HUES6 (cell line): ENCODE data around the gene MTA1.

ENCODE experiments used
- H3K27ac ChIP-seq: 2 replicates; pipeline ENCODE4 v1.7.0; 2013; ENCODE audit warnings: low read depth, mild to moderate bottlenecking, low read length, inconsistent platforms
- H3K27me3 ChIP-seq: 2 replicates; pipeline ENCODE4 v1.6.1; 2013; ENCODE audit warnings: low read length; ENCODE audit not compliant: control insufficient read depth, insufficient read depth
- H3K36me3 ChIP-seq: 2 replicates; pipeline ENCODE4 v1.6.1; 2013; ENCODE audit warnings: low read length; ENCODE audit not compliant: control insufficient read depth, insufficient read depth
- H3K4me1 ChIP-seq: 2 replicates; pipeline ENCODE4 v1.6.1; 2013; ENCODE audit warnings: low read length; ENCODE audit not compliant: control insufficient read depth, insufficient read depth
- H3K4me3 ChIP-seq: 2 replicates; pipeline ENCODE4 v1.5.1; 2013; ENCODE audit warnings: low read depth, low read length
- H3K9ac ChIP-seq: one replicate; pipeline ENCODE4 v1.6.1; 2013; ENCODE audit warnings: mild to moderate bottlenecking, low read length
- H3K9me3 ChIP-seq: 2 replicates; pipeline ENCODE4 v1.6.1; 2013; ENCODE audit warnings: low read depth, low read length; ENCODE audit not compliant: control insufficient read depth, insufficient read depth

The MTA1 gene

GRCh38 chr14:105469456-105470349 is 50.1 kb downstream of the MTA1 start:
- H3K9me3 ChIP-seq, result no peaks in the 10 kb centered on the region
- H3K36me3 ChIP-seq, result peaks cover 48% of the 10 kb centered on the region
- no peak overlapping the region for H3K4me3 ChIP-seq
- H3K27me3 ChIP-seq, result peaks cover under 1% of the 10 kb centered on the region; the same call in 1 of the 2 replicates
- H3K27ac ChIP-seq, result no peak overlapping the region
- peaks cover 22% of the 10 kb centered on the region for H3K4me1 ChIP-seq
- H3K9ac ChIP-seq, result no peak overlapping the region

- H3K4me3 ChIP-seq, result no peak overlapping the region
- H3K4me1 ChIP-seq, result peaks cover 17% of the 10 kb centered on the region
- no peak overlapping the region; the same call in 1 of the 2 replicates for H3K27ac ChIP-seq
- peaks cover 38% of the 10 kb centered on the region for H3K36me3 ChIP-seq
- H3K9ac ChIP-seq, result no peak overlapping the region
- H3K9me3 ChIP-seq, result no peaks in the 10 kb centered on the region
- peaks cover 10% of the 10 kb centered on the region for H3K27me3 ChIP-seq
These were observed 51.0 kb downstream of the MTA1 start for GRCh38 chr14:105470350-105471296.

DNA sequence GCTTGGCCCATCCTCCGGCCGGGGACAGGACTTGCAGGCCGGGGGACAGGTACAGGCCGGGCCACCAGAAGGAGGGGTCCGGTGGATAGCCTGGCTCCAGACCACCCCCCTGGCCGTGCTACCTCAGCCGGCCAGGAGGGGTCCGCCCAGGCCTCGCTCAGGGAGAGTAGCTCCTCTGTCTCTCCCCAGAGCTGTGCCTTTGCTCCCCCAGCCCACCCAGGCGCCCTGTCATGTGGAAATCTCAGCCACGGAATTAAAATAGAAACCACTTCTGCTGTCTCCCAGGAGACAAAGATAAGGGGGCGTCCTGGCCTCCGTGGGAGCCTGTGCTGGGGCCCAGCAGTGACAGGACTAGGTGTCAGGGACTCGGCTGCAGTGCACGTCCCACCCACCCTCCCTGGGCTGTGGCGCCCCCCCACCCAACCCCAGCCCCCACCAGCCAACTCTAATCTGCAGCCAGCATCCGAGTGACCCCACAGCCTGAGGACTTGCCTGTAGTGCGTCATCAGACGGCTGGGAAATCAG is 51.7 kb downstream of the MTA1 start:
- Histone ChIP-seq H3K27ac (no peak overlapping the region), H3K36me3 (peaks cover 35% of the 10 kb centered on the region), H3K4me1 (peaks cover 21% of the 10 kb centered on the region), H3K9me3 (no peaks in the 10 kb centered on the region), H3K4me3 (no peak overlapping the region), H3K9ac (no peak overlapping the region), H3K27me3 (peaks cover 17% of the 10 kb centered on the region)

GRCh38 chr14:105471823-105472485 is 52.3 kb downstream of the MTA1 start:
- no peak overlapping the region for H3K27ac ChIP-seq
- H3K4me3 ChIP-seq, result no peak overlapping the region
- peaks cover 27% of the 10 kb centered on the region for H3K4me1 ChIP-seq
- no peak overlapping the region for H3K9ac ChIP-seq
- H3K36me3 ChIP-seq, result peaks cover 29% of the 10 kb centered on the region
- H3K9me3 ChIP-seq, result no peaks in the 10 kb centered on the region
- H3K27me3 ChIP-seq, result peaks cover 23% of the 10 kb centered on the region

DNA sequence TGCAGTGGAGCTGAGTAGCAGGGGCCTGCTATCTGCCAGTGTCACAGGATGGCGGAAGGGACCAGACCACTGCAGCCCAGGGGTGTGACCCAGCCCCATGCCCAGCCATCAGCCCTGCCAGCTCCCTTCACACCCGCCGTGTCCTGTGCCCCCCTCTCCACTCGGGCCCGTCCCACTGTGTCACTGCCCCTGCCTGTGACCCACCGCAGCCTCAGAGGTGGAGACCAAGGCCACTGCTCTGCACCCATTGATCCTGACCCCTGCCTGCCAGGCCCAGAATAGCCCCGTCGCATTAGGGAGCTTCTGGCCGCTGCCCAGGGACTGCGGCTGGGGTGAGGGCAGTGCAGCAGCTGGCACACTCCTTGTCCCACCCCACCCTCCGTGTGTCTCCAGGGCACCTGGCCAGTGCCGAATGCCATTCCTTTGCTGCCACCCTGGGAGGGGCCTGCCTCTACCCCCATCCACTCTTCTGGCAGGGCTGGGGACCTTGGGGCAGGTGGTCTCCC is 52.9 kb downstream of the MTA1 start:
- H3K9ac ChIP-seq, result no peak overlapping the region
- peaks cover 23% of the 10 kb centered on the region for H3K36me3 ChIP-seq
- peaks cover 29% of the 10 kb centered on the region for H3K27me3 ChIP-seq
- no peaks in the 10 kb centered on the region for H3K9me3 ChIP-seq
- no peak overlapping the region for H3K4me3 ChIP-seq
- H3K4me1 ChIP-seq, result peaks cover 31% of the 10 kb centered on the region
- no peak overlapping the region for H3K27ac ChIP-seq

- peak overlapping the region; percentile 57; the same call in 1 of the 2 replicates for H3K4me3 ChIP-seq
- H3K4me1 ChIP-seq, result peaks cover 31% of the 10 kb centered on the region
- no peak overlapping the region for H3K27ac ChIP-seq
These were observed 53.5 kb downstream of the MTA1 start for GRCh38 chr14:105473033-105473676.

GRCh38 chr14:105473677-105474482 is 54.3 kb downstream of the MTA1 start:
- no peaks in the 10 kb centered on the region for H3K9me3 ChIP-seq
- peak overlapping the region; percentile 57 for H3K4me3 ChIP-seq
- peaks cover 31% of the 10 kb centered on the region for H3K4me1 ChIP-seq
- H3K27me3 ChIP-seq, result peaks cover 42% of the 10 kb centered on the region
- peaks cover 10% of the 10 kb centered on the region for H3K36me3 ChIP-seq
- H3K27ac ChIP-seq, result no peak overlapping the region
- H3K9ac ChIP-seq, result peak overlapping the region; percentile 69

More at GRCh38 chr14:105473033-105473676, 53.5 kb downstream of the MTA1 start:
- peak overlapping the region; percentile 57 for H3K9ac ChIP-seq
- H3K27me3 ChIP-seq, result peaks cover 35% of the 10 kb centered on the region
- H3K36me3 ChIP-seq, result peaks cover 17% of the 10 kb centered on the region
- no peaks in the 10 kb centered on the region for H3K9me3 ChIP-seq

- H3K9ac ChIP-seq, result peak within 1 kb of the TSS; percentile 69
These were observed 55.0 kb downstream of the MTA1 start, which contains the start of gene CRIP2 for GRCh38 chr14:105474483-105475268. TSS of gene CRIP2 (plus strand) at chr14:105474821. CDS start at chr14:105474863, 42 bp downstream.

More at GRCh38 chr14:105474483-105475268, 55.0 kb downstream of the MTA1 start, which contains the start of gene CRIP2:
- no peak within 1 kb of the TSS for H3K27ac ChIP-seq
- H3K9me3 ChIP-seq, result no peaks in the 10 kb centered on the region
- peaks cover 3% of the 10 kb centered on the region for H3K36me3 ChIP-seq
- H3K4me3 ChIP-seq, result peak within 1 kb of the TSS; percentile 73
- peaks cover 36% of the 10 kb centered on the region for H3K4me1 ChIP-seq
- peaks cover 50% of the 10 kb centered on the region for H3K27me3 ChIP-seq
